Measurements from ENCODE around the gene EML6. TPM values are rescaled to one million over a fixed set of nuclear protein-coding genes. Genes with fewer than 3 reads are reported as not detected.

EML6 gene
- total RNA-seq, 4 donors from 2014 or later, result 5.9 to 11.0 (median 7.9) TPM

DNA sequence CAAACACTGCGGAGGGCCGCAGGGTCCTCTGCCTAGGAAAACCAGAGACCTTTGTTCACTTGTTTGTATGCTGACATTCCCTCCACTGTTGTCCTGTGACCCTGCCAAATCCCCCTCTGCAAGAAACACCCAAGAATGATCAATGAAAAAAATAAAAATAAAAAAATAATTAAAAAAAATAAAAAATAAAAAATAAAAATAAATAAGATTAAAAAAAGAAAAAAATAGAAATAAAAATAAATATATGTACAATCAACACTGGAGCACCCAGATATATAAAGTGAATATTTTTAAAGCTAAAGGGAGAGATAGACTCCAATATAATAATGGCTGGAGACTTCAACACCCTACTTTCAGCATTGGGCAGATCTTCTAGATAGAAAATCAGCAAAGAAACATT lies 23.8 kb upstream of the EML6 start:
- H3K9me3 ChIP-seq, result no peaks in the 10 kb centered on the region
- no peak overlapping the region for H3K4me3 ChIP-seq
- TF ChIP-seq POLR2A (IDR thresholded peaks at IDR 0.05), result no peak
- TF ChIP-seq, protein P1, sequence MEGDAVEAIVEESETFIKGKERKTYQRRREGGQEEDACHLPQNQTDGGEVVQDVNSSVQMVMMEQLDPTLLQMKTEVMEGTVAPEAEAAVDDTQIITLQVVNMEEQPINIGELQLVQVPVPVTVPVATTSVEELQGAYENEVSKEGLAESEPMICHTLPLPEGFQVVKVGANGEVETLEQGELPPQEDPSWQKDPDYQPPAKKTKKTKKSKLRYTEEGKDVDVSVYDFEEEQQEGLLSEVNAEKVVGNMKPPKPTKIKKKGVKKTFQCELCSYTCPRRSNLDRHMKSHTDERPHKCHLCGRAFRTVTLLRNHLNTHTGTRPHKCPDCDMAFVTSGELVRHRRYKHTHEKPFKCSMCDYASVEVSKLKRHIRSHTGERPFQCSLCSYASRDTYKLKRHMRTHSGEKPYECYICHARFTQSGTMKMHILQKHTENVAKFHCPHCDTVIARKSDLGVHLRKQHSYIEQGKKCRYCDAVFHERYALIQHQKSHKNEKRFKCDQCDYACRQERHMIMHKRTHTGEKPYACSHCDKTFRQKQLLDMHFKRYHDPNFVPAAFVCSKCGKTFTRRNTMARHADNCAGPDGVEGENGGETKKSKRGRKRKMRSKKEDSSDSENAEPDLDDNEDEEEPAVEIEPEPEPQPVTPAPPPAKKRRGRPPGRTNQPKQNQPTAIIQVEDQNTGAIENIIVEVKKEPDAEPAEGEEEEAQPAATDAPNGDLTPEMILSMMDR (IDR thresholded peaks at IDR 0.05), result no peak
- DNase-seq, result no peak
- H3K27me3 ChIP-seq, result no peaks in the 10 kb centered on the region
- H3K4me1 ChIP-seq, result no peaks in the 10 kb centered on the region
- no peaks in the 10 kb centered on the region for H3K36me3 ChIP-seq
- no peak overlapping the region for H3K27ac ChIP-seq

- no peak for DNase-seq
- Histone ChIP-seq H3K36me3 (no peaks in the 10 kb centered on the region), H3K27me3 (no peaks in the 10 kb centered on the region), H3K4me3 (no peak overlapping the region), H3K4me1 (no peaks in the 10 kb centered on the region), H3K9me3 (no peaks in the 10 kb centered on the region), H3K27ac (no peak overlapping the region)
- no peak for TF ChIP-seq POLR2A (IDR thresholded peaks at IDR 0.05)
- TF ChIP-seq, protein P1 (IDR thresholded peaks at IDR 0.05), result no peak
Observed at GRCh38 chr2:54701029-54701428, 22.4 kb upstream of the EML6 start.

DNA sequence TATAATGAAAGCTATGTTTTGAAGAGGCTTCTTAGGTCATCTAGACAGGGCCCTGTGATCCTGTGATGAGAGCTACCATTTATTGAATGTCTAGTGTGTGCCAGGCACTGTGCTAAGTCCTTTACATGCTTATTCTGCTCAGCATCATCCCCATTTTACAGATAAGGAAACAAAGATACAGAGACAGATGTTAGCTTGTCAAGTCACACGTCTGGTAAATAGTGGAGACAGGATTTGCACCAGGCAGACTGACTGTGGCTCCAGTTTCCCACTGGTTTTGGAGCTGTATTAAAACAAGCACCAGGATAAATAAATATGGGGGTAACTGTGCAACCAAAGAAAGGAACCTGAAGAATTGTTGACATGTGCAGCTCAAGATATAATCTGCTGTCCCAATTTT lies 19.2 kb upstream of the EML6 start:
- TF ChIP-seq POLR2A (IDR thresholded peaks at IDR 0.05), result no peak
- TF ChIP-seq, protein P1 (IDR thresholded peaks at IDR 0.05), result no peak
- H3K9me3 ChIP-seq, result no peaks in the 10 kb centered on the region
- no peaks in the 10 kb centered on the region for H3K27me3 ChIP-seq
- no peak overlapping the region for H3K4me3 ChIP-seq
- H3K4me1 ChIP-seq, result peaks cover 0 to 10% (median 0%) of the 10 kb centered on the region in 4 donors
- no peak overlapping the region for H3K27ac ChIP-seq
- DNase-seq, result no peak
- no peaks in the 10 kb centered on the region for H3K36me3 ChIP-seq

DNA sequence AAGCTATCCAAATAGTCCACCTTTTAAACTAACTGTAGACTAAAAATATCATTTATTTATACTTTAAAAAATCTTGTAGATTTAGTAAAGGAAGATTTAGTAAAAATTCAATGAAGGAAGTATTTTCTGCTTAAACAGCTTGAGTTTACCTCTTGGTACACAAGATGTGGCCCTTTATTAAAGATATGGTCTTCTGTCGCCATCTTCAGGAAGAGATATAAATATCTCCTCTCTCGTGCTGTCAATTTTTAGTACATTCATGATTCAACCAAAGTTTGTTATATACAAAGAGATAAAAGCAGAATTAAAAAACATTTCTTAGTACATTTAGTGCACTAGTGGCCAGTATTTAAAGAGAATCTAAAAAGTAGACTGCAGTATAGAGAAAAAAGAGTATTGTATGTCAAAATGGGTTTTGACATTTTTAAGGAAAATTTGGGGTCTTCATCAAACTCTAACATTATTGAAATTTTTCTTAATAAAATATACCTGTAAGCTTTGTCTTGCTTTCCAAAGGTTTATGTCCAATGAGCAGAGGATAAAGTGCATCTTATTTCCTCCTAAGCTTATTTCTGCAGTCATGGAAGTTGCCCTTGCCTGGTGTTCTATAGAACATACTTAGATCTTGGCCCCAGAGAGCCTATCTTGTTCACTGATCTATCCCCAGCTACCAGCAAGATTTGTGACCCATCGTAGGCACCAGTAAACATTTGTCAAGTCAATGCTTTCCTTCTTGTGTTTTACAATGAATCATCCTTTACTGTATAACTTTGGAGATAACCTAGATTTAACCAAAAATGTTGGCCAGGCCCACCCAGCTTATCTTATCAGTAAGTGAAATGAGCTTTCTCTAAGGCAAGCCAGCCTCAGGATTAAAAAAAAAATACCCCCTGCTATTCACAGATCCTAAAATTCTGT lies 18.5 kb upstream of the EML6 start:
- no peak for TF ChIP-seq POLR2A (IDR thresholded peaks at IDR 0.05)
- TF ChIP-seq, protein P1 (IDR thresholded peaks at IDR 0.05), result peak; percentile 26 to 84 (median 68)
- H3K27ac ChIP-seq, result no peak overlapping the region
- no peak overlapping the region for H3K4me3 ChIP-seq
- no peak for DNase-seq
- H3K4me1 ChIP-seq, result peaks cover 0 to 12% (median 0%) of the 10 kb centered on the region in 4 donors
- no peaks in the 10 kb centered on the region for H3K36me3 ChIP-seq
- no peaks in the 10 kb centered on the region for H3K9me3 ChIP-seq
- H3K27me3 ChIP-seq, result no peaks in the 10 kb centered on the region

DNA sequence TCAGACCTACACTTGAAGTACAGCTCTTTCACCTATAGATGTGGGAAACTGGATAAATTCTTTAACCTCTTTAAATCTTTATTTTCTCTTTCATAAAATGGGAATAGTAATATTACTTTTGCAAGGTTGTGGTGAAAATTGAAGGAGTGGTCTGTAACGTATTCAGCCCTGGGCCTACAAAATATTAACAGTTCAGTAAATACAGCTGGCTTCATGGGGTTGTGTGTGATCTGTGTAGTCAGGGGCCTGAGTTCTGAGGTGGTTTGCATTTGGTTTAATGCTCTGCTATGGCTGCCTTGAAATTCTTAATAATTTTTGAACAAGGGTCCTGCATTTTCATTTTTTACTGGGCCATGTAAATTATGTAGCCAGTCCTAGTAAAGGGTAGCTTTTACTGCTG lies 16.8 kb upstream of the EML6 start:
- no peak for TF ChIP-seq POLR2A (IDR thresholded peaks at IDR 0.05)
- TF ChIP-seq, protein P1 (IDR thresholded peaks at IDR 0.05), result no peak
- Histone ChIP-seq H3K27ac (no peak overlapping the region), H3K9me3 (no peaks in the 10 kb centered on the region), H3K4me3 (no peak overlapping the region), H3K4me1 (peaks cover 0 to 12% (median 0%) of the 10 kb centered on the region in 4 donors), H3K27me3 (no peaks in the 10 kb centered on the region), H3K36me3 (no peaks in the 10 kb centered on the region)
- no peak for DNase-seq

Data from Peyer's patch (tissue), 4 donors.